Measurements from ENCODE around the gene CHRM5.

CHRM5 gene, protein sequence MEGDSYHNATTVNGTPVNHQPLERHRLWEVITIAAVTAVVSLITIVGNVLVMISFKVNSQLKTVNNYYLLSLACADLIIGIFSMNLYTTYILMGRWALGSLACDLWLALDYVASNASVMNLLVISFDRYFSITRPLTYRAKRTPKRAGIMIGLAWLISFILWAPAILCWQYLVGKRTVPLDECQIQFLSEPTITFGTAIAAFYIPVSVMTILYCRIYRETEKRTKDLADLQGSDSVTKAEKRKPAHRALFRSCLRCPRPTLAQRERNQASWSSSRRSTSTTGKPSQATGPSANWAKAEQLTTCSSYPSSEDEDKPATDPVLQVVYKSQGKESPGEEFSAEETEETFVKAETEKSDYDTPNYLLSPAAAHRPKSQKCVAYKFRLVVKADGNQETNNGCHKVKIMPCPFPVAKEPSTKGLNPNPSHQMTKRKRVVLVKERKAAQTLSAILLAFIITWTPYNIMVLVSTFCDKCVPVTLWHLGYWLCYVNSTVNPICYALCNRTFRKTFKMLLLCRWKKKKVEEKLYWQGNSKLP

DNA sequence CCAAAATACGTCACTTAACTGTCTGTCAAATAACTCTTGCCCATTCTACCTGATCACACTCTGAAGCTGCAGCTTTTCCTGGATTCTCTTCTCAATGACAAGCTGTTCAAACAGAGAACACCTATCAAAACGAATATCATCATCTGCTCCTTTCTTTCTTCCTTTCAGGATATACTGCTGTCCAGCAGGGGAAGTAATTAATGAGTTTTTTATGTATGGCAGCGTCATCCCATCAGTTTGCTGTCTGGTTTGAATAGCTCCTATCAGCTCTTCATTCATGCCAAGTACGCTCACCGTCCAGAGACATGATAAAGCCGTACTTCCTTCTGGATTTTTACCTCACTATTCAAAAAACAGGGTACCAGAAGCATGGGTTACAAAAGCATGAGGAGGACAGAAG lies at the start of gene CHRM5:
Gene CHRM5, plus strand, starts transcription at position 274 of the 400 bp plus-strand sequence. CDS start 94,221 bp downstream, outside the sequence.
- no peak for DNase-seq

DNA sequence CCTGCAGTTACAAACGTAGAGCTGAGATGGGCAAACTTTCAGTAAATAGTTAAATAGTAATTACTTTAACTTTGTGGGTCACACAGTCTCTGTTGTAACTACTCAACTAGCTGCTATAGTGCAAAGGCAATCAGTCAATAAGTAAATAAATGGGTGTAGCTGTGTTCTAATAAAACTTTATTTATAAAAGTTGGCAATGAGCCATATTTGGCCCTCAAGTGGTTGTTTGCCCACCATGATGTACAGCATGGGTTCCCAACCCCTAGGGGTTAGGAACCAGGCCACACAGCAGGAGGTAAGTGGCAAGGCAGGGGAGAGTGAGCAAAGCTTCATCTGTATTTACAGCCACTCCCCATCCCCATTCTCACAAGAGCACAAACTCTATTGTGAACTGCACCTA lies 44.9 kb upstream of the CHRM5 start:
- DNase-seq: no peak

DNA sequence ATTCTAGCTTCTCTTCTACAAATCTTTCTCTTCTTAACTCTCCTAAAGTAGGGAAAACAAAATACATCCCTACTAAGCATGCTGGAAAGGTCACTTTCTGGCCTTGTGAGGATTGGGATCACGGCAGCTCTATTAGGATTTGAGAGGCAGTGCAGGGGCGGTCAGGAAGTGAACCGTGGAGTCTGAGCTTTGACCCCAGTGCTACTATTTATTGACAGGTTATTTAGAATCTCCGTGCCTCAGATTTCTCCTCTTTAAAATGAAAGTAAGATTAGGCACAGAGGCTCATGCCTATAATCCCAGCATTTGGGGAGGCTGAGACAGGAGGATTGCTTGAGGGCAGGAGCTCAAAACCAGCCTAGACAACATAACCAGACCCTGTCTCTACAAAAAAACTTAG lies 42.0 kb upstream of the CHRM5 start:
- no peak for DNase-seq

DNA sequence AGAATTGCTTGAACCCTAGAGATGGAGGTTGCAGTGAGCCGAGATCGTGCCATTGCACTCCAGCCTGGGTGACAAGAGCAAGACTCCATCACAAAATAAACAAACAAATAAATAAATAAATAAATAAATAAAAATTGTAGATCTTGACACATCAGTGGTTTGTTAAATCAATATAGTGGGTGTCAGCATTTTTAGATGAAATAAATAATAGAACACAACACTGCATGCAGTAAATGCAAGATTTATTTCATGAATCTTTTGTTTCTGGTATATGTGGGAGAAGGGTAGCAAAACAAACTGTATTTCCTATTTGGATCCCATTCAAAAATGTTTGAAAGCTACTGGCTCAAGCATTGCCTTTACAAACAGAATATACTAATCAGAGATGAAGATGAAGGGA lies 35.6 kb upstream of the CHRM5 start:
- no peak for DNase-seq

DNA sequence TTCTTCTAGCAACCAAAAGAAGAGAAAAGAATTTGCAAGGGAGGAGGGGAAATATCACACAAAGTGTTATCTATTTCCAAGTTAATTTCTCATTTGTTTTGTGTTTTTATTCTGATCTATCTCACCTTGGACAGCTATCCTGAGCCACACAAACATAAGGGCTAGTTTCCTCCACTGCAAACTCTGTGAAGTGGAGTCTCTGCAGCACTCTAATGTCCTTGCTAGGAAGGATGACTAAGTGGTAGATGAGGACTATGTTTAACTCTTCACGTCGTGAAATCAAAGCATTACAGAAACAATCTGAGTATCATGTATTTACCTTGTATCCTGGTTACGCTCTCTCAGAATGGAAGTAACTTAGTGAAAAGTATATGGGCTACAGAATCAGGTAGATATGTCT lies 33.9 kb upstream of the CHRM5 start:
- no peak for DNase-seq

DNA sequence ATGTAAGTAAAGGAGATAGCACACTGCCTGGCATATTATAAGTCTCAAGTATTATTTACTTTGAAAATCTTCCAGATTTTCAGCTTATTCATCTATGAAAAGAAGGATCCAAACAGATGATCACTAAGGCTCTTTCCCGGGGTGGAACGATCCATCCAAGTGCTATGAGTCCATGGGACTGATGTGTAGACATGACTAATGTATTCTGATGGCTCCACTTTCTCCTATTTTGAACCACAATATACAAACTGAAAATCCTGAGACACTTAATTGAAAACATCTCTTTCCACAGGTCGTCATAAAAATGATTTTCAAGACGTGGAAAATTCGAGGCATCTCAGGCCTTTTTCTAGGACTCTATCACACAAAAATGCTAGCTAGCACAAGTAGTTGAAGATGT lies 33.4 kb upstream of the CHRM5 start:
- DNase-seq: no peak

DNA sequence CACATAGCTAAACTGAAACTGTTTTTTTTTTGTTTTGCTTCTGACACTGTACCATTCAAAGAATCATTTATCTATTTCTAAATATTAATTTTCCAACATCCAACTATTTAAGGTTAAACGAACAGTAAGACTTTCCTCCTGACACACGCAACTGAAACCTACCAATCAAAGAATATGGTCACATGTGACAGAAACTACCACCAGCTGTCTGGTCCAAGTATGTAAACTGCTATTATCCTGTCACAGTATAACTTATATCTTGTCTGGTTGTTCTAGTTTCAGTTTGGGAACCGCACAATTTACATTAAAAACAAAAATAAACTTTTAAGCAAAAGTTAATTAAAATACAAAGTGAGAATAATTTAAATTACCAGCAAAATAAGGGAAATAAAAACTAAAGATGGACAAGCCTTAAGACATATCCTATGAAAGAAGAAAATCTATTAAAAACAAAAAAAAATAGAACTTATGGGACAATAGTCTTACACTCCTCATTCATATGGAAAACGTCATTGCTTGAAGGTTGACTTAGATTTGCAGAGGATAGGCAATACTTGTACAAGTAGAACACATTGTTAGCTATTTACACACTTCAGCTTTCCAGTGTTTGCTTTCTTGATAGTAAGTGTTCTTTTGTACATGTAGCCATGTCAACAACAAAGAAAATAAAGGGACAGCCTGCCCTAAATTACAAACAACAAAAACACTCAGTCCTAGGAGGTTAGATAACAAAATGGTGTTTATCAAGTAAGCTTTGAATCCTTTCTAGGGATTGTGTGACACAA lies 26.8 kb upstream of the CHRM5 start:
- no peak for DNase-seq

DNA sequence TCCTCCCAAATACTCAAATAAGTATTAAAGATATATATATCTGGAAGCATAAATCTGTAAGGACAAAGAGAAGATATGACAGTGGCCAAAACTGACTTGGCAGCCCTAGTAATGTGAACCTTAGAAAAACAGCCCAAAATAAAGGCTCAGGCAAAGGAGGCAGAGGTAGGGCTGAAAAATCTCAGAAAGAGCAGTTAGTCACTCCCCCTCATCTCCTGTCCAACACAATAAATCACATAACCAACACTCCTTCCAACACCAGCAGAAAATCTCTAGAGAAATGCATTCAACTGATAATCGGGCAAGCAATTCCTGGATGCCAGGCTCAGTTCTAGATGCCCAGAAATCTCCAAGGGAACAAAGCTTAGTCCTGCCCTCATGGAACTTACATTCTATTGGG lies 22.1 kb upstream of the CHRM5 start:
- DNase-seq: no peak

DNA sequence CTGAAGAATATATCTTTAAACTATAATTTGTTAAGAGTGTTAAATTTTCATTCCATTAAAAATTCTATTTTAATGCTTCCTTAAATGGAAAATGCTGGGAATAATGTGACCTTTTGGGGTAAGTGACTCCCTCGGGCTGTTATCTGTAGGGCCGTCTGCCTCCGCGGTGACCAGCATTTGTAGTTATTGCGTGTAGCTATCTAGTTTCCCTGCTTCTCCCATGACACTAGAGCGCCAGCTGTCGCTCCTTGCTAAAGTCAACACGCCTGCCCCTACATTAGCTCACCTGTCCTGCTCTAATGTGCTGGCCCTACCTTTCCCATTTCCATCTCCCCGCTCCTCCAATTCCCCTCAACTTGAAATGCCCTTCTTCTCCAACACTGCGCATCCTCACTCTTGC lies 12.4 kb upstream of the CHRM5 start:
- DNase-seq: no peak

DNA sequence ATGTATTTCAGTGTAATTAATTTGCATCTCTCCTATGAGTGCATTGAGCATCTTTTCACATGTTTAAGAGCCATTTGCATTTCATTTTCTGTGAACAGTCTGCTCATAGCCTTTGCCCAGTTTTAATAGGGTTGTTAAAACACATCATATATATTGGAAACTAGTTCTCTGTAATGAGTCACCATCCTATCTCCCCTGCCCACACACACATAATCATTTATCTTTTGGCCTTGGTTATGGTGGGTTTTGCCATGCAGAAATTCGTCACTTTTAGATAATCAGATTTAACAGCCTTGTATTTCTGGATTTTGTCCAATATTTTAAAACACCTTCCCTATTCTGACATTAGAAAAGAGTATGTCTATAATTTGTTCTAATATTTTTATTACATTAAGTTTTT lies 11.9 kb upstream of the CHRM5 start:
- no peak for DNase-seq

DNA sequence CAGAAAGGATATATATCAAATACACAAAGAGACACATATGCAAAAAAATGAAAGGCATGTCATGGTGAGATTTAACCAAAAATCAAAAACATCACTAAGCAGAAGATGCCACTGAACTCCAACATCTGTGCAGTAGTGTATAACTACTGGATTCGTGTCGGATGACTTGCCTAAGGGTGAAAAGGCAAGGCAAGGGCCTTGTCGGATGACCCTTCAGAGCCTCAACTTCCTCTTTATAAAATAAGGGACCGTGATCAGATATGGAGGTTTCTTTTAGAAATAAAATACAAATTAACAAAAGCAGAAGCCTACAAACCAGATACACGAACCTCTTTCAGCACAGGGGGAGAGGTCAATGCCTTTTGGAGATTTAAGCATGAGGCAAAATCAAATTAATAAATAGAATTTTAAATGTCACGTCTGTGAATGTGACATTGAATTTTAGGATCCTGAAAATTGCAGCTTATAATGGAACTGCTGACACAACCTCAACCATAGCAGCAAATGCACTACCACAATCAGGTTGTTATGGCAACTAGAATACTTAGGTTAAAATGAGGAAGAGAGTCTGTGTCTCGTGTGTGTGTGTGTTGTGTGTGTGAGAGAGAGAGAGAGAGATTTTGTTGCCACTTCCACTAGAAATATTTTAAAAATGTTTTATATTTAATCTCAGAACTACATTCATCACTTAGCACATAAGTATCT lies 8.3 kb upstream of the CHRM5 start:
- no peak for DNase-seq

DNA sequence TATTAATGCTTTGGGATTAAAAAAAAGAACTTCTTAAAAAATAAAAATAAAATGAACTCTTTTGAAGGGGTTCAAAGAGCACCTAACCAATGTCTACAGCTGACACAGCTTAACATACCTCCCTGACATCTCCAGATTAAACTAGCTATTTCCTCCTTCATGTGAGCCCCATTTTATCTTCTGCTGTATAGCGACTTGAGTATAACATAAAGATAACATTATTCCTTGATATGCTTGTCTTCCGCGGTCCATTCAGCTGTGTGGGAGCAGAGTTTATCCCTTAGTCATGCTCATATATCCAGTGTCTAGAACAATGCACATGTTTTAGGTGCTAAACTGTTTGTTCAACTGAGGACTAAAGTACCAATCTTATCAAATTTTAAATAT lies 7.8 kb upstream of the CHRM5 start:
- no peak for DNase-seq

DNA sequence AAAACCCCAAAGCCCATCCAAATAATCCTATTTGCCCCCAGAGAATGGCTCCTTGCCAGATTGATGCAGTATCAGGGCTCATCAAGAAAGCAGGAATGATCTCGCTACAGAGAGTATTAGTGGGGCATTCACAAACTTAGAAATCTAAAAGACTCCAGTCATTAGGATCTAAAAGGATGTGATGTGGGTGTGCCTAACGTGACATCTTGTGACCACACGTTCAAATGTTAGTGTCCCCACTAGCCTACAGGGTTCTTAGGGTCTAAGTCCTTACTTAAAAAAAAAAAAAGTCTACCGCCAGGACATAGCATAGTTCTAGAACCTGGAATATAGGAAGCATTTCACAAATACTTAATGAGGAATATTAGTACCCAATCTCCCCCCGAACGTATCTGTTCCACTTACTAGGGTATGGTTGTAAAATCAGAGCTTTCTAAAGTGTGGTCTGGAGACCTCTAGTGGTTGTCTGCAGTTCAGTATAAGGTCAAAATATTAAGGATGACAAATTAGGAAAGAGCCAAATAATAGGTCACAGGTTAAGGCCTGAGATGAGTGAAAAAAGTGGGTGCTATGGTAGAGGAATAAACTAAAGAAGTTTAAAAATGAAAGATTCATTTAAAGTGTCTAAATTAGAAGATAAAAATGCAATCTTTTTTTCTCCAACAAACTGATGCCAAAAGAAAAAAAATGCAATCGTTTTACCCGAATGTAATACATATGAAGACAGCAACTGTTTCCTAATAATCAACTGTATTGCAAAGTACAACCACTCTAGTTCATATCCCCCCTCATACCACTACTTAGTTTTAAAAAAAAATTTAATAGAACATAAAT lies 4.2 kb upstream of the CHRM5 start:
- DNase-seq: peak in 1 of 2 donors; percentile 2

DNA sequence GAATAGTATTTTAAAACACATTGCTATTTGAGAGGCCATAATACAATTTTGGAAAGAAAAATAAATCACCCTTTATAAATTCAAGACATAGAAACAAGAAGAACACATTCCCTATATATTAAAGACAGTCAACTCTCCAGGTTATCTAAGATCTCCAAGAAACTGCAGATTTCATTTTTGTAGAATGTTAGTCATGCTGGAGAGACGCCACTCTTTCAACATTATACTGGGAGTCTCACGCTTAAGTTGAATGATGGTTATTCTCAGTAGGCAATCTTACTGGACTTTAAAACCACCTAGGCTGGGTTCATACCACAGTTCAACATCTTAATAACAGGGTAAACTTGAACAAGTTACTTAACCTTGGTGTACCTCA lies 3.6 kb upstream of the CHRM5 start:
- DNase-seq: no peak

DNA sequence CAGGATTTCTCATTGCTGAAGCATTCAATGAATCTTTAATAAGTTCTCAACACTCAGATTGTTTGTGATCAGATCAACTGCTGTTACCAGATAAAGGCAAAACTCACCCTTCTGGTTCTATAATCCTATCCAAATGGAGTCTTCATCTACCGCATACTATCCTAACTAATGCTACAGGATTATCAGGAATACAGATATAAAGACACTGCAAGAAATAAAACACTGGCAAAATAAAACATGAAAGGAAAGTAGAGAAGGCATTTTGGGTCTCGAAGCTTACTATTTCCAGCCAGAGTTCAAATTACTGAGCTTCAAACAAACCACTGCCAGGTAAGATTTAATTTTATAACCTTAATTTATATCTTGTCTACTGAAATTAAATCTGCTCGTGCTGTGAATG lies 524 bp downstream of the CHRM5 start:
- no peak for DNase-seq

DNA sequence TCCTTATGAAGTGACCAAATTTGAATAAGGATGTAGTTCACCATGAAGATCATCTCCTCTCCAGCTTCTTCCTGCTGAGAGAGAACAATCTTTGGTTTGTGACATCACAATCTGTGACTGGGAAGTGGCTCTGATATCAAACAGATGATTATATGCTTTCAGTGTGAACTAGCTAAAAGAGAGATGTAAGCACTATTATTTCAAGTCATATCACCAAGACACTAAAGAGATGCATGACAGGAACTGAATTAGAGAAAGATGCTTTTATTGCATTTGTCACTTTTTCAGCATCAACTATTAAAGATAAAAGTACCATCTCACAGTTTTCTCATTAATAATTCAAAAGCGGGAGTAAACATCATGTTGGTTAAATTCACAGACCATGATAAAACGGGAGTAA lies 3.5 kb downstream of the CHRM5 start:
- no peak for DNase-seq

DNA sequence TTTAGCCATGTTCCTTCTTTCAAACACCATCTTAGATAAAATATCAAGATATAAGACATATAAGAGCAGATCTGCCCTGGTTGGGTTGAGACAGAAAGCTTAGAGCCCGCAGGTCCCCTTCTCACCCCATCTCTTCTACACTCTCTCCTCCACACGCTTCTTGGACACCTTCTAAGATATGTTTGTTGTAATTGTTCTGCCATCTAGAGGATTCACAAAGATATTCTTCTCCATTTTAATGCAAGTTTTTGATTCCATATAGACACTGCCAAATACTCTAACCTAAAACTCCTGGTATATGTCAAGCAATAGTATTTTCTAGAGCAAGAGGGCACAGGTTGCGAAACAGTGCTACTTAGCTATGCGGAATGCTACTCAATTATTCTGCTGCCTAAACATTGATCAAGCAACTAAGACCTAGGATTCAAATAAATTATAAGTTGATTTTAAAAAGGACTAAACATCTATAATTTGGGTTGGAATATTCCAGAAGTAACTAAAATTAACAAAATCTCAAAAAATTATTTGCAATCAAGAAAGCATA lies 6.8 kb downstream of the CHRM5 start:
- DNase-seq: no peak

DNA sequence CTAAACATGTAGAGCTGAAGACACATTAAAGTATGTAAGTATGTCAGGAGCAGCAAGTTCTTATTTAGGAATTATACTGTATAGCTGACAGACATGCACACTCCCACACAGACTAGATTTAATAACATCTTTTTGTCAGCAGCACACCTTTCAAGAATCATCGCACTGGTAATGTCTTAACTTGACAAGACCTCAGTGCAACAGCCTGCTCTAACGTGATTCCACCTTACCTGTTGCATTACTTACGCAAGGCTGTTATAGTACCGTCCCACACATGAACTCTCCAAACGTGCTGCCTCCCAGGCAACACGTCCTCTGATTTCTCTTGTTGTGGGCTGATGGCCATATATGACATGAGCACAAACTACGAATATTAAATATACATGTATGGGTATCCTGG lies 11.9 kb downstream of the CHRM5 start:
- no peak for DNase-seq

DNA sequence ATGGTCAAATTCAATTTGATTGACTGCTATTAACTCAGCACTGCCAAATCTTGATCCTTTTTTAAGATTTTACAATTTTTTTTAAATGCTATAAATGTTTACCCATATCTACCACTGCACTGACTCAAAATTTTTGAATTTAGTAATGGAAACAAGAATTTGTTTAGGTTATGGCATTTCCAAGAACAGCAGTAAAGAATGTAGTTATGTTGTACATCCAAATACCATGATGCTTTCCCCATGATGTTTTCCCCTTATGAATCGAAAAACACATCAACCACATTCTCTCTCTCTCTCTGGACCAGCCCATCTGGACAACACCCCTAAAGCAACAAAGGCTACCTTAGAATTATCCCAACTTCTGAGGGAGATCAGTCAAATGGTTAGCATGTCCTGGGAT lies 14.2 kb downstream of the CHRM5 start:
- DNase-seq: no peak

DNA sequence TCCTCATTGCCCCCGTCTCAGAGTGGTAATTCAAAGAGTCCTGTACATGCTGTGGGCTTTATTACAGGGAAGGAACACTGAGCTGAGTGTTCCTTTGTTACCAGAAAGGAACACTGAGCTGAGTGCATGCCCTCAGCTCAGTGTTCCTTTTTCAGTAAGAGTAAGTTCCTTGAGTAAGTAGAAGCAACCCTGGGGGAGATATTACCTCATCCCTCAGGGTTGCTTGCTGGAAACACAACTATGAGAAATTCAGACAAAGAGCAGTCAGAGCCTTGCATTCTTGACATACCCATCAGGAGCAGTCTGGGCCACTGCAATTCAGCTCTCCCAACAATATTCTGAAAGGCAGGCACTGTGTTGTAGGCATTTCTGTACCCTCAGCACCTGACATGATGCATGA lies 17.0 kb downstream of the CHRM5 start:
- no peak for DNase-seq

DNA sequence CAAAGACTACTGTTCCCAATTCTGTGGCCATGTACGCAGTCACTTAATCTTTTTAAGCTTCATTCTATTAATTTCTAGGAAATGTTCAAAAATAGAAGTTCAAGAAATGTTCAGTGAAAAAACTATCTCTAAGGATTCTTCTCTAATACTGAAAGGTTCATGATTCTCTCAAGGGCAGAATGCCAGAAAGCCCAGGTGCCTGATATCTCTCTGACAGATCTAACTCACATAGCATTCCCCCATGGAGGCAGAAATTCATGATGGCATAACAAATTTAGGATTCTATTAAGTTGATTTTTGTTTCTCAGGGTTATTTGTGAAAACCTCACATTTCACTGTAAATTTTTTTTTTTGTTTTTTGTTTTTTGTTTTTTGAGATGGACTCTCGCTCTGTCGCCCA lies 17.5 kb downstream of the CHRM5 start:
- no peak for DNase-seq

DNA sequence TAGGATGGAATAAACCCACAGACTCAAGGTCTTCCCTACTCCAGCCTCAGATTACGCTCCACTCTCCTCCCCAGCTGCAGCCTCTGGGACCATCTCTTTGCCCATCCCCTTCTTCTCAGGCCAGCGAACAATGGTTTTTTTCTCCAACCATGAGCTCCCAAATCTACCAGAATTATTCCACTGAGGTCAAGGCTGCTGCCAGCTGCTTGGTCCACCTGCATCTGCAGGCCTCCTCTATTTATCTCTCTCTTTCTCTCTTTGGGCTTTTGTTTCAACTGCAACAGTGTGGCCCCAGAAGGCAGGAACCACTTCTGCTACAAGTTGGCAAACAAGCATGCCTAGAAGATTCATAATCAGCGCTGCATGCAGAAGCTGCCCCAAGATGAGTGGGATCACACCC lies 19.1 kb downstream of the CHRM5 start:
- no peak for DNase-seq
